Sigmoid colon (tissue), 7 donors: ENCODE data around the gene PIMREG. TPM values are rescaled to one million over a fixed set of nuclear protein-coding genes. Genes with fewer than 3 reads are reported as not detected.

ENCODE experiments used
- DNase-seq: peaks from one replicate; pipeline ENCODE4 v3.0.0-alpha.2; 2019
- H3K27ac ChIP-seq, 4 donors: fragments of 200-600 bp; sonication (generic); one replicate each; pipeline ENCODE4 v1.5.1; 2016 to 2019; ENCODE audit warnings: mild to moderate bottlenecking in 1 of 4
- H3K27me3 ChIP-seq, 3 donors: fragments of 200-600 bp; sonication (generic); one replicate each; pipeline ENCODE4 v1.5.1; 2019; ENCODE audit warnings: mild to moderate bottlenecking in 1 of 3
- H3K36me3 ChIP-seq, 4 donors: fragments of 200-600 bp; sonication (generic); one replicate each; pipeline ENCODE4 v1.5.1; 2016 to 2019
- H3K4me1 ChIP-seq, 4 donors: fragments of 200-600 bp; sonication (generic); one replicate each; pipeline ENCODE4 v1.5.1; 2017 to 2019
- H3K4me3 ChIP-seq, 4 donors: fragments of 200-600 bp; sonication (generic); one replicate each; pipeline ENCODE4 v1.5.1; 2017 to 2019; ENCODE audit warnings: mild to moderate bottlenecking in 2 of 4, moderate library complexity in 1 of 4
- H3K9me3 ChIP-seq, 4 donors: fragments of 200-600 bp in 3 of 4; sonication (generic) in 3 of 4; one replicate each; pipeline versions ENCODE4 v1.5.1 to v1.6.1; 2013 to 2019
- EP300 ChIP-seq, 4 donors: sonication (generic); formaldehyde crosslinking; IDR thresholded peaks; one replicate each; pipeline ENCODE4 v1.6.1; 2017; ENCODE audit warnings: antibody characterized with exemption in 4 of 4
- POLR2A ChIP-seq, 2 donors: fragments of 450-650 bp; IDR thresholded peaks; one replicate each; pipeline ENCODE4 v1.6.1; 2016; ENCODE audit warnings: antibody characterized with exemption in 2 of 2, mild to moderate bottlenecking in 2 of 2, moderate library complexity in 2 of 2
- POLR2AphosphoS5 ChIP-seq, 4 donors: sonication (generic); formaldehyde crosslinking; IDR thresholded peaks; one replicate each; pipeline ENCODE4 v1.6.1; 2017; ENCODE audit warnings: antibody characterized with exemption in 4 of 4
- WGBS, 2 donors: extraction: QIAGEN DNeasy Blood & Tissue Kit; methylation state at CpG; one replicate each; pipeline ENCODE4 v1.1.7; 2013; 5-methylcytosine and 5-hydroxymethylcytosine counted together
- intact Hi-C: fragments of 100-400 bp; cut with DNase I; formaldehyde crosslinking; loops from one replicate; pipeline ENCODE4 v1.15.1; 2023
- polyA plus RNA-seq, 3 donors: library from polyadenylated mRNA; stranded (reverse); fragments of 200-250 nt; gene quantifications; one replicate each; pipeline ENCODE4 v1.2.3, GENCODE V29; 2013
- total RNA-seq, 4 donors: library from RNA; depleted of rRNA; stranded (reverse); fragments of >200 nt; gene quantifications; one replicate each; pipeline ENCODE4 v1.1.0, GENCODE V29; 2016
- TF ChIP-seq, protein P1 (sequence below), 4 experiments: fragments of 450-650 bp in 3 of 4; fragments of 200-600 bp in 1 of 4; IDR thresholded peaks; one replicate each; pipeline ENCODE4 v1.5.1; 2016 to 2019; ENCODE audit warnings: antibody characterized with exemption in 4 of 4, mild to moderate bottlenecking in 3 of 4, moderate library complexity in 2 of 4
- donor health status: healthy with polysubstance abuse.
- donor health status: Bipolar disorder and iron deficiency.
- donor health status: healthy.

The PIMREG gene
- total and polyA plus RNA-seq, 7 donors = 2.5 to 7.8 TPM; not detected in 5

DNA sequence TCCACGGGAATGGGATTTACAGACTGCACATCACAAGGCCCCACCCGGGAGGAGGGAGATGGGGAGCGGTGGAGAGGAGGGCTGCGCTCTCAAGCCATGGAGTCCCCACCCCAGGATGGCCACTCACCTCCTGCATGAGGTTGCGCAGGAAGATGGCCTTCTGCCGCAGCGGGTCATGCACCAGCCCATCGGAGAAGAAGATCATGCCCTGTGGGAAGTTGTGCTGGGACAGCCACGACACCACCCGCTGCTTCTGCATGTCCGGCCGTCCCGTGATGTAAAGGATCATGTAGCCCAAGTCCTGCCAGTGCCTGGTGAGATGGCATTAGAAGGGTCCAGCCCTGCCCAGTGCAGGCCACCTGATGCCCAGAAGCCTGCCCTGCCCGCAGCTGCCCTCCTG, 17.0 kb downstream of the PIMREG start:
- H3K4me3 ChIP-seq = no peak overlapping the region
- no peaks in the 10 kb centered on the region for H3K27me3 ChIP-seq
- no peaks in the 10 kb centered on the region for H3K9me3 ChIP-seq
- H3K4me1 ChIP-seq = peaks cover 0 to 7% (median 0%) of the 10 kb centered on the region in 4 donors
- 95 to 97% methylated on average over 14 of the region's 14 CpGs for WGBS, 2 donors
- no peak for DNase-seq
- peaks cover 0 to 16% (median 5%) of the 10 kb centered on the region in 4 donors for H3K36me3 ChIP-seq
- TF ChIP-seq, protein P1, sequence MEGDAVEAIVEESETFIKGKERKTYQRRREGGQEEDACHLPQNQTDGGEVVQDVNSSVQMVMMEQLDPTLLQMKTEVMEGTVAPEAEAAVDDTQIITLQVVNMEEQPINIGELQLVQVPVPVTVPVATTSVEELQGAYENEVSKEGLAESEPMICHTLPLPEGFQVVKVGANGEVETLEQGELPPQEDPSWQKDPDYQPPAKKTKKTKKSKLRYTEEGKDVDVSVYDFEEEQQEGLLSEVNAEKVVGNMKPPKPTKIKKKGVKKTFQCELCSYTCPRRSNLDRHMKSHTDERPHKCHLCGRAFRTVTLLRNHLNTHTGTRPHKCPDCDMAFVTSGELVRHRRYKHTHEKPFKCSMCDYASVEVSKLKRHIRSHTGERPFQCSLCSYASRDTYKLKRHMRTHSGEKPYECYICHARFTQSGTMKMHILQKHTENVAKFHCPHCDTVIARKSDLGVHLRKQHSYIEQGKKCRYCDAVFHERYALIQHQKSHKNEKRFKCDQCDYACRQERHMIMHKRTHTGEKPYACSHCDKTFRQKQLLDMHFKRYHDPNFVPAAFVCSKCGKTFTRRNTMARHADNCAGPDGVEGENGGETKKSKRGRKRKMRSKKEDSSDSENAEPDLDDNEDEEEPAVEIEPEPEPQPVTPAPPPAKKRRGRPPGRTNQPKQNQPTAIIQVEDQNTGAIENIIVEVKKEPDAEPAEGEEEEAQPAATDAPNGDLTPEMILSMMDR (IDR thresholded peaks at IDR 0.05) = no peak
- TF ChIP-seq EP300 (IDR thresholded peaks at IDR 0.05) = no peak
- no peak for TF ChIP-seq POLR2AphosphoS5 (IDR thresholded peaks at IDR 0.05)
- no peak for TF ChIP-seq POLR2A (IDR thresholded peaks at IDR 0.05)
- intact Hi-C loops = no loop called here
- no peak overlapping the region for H3K27ac ChIP-seq

DNA sequence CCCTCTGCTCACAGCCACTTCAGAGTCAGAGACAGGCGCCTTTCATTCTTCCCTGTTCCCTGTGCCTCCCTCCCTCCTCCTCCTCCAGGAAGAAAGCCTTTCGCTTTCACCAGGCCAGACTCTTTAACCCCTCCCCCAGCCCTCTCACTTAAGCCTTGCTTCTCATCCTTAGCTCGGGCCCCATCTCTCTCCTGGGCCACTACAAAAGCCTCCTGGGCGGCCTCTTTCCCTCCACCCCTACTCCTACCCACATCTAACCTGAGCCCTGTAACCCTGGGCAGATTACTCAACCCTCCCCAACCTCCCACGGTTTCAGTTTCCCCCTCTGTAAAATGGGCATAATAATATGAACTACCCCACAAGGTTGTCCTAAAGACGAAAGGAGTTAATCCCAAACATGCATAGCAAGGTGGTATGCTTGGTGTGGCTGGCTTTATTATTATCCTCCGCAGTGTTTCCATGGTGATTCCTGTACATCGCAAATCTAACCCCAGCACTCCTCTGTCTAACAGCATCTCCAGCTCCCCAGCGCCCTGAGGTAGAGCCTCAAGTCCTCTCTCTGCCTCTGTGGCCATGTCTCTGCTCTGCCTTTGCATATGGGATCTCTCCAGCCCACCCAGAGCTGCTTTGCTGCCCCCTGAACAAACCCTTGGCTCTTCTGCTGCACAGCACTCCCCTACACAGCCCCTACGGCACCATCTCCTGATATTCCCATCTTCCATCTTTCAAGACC, 17.7 kb downstream of the PIMREG start:
- H3K27ac ChIP-seq = no peak overlapping the region
- no peaks in the 10 kb centered on the region for H3K27me3 ChIP-seq
- TF ChIP-seq POLR2AphosphoS5 (IDR thresholded peaks at IDR 0.05) = no peak
- no peak for TF ChIP-seq EP300 (IDR thresholded peaks at IDR 0.05)
- no peak for TF ChIP-seq POLR2A (IDR thresholded peaks at IDR 0.05)
- TF ChIP-seq, protein P1 (IDR thresholded peaks at IDR 0.05) = no peak
- H3K4me1 ChIP-seq = peaks cover 0 to 4% (median 0%) of the 10 kb centered on the region in 4 donors
- WGBS, 2 donors = 79 to 81% methylated on average over 10 of the region's 10 CpGs
- intact Hi-C loops = no loop called here
- H3K4me3 ChIP-seq = no peak overlapping the region
- DNase-seq = no peak
- no peaks in the 10 kb centered on the region for H3K9me3 ChIP-seq
- peaks cover 0 to 16% (median 5%) of the 10 kb centered on the region in 4 donors for H3K36me3 ChIP-seq

DNA sequence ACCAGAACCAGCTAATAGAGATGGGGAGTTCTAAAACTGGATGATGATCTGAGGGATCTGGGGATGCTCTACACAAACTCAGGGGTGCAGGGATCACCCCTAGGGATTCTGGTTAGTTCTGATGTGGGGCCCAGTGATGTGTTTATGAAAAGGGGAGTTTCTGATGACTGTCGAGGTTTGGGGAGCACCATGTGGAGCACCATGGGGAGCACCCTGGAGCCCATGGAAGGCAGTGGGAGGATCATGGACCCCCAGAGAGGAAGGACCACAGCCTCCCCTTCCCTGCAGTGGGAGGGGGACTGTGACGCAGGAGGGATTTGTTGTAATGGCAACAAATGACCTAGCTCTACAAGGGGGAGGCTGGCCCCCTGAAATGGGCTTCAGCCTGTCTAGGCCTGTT, 18.4 kb downstream of the PIMREG start:
- no peak overlapping the region for H3K4me3 ChIP-seq
- intact Hi-C loops = no loop called here
- no peak overlapping the region for H3K27ac ChIP-seq
- peaks cover 0 to 16% (median 5%) of the 10 kb centered on the region in 4 donors for H3K36me3 ChIP-seq
- no peaks in the 10 kb centered on the region for H3K9me3 ChIP-seq
- no peaks in the 10 kb centered on the region for H3K4me1 ChIP-seq
- no peak for TF ChIP-seq EP300 (IDR thresholded peaks at IDR 0.05)
- no peak for TF ChIP-seq POLR2A (IDR thresholded peaks at IDR 0.05)
- TF ChIP-seq, protein P1 (IDR thresholded peaks at IDR 0.05) = no peak
- TF ChIP-seq POLR2AphosphoS5 (IDR thresholded peaks at IDR 0.05) = no peak
- 88 to 95% methylated on average over 2 of the region's 2 CpGs for WGBS, 2 donors
- H3K27me3 ChIP-seq = no peaks in the 10 kb centered on the region
- no peak for DNase-seq

DNA sequence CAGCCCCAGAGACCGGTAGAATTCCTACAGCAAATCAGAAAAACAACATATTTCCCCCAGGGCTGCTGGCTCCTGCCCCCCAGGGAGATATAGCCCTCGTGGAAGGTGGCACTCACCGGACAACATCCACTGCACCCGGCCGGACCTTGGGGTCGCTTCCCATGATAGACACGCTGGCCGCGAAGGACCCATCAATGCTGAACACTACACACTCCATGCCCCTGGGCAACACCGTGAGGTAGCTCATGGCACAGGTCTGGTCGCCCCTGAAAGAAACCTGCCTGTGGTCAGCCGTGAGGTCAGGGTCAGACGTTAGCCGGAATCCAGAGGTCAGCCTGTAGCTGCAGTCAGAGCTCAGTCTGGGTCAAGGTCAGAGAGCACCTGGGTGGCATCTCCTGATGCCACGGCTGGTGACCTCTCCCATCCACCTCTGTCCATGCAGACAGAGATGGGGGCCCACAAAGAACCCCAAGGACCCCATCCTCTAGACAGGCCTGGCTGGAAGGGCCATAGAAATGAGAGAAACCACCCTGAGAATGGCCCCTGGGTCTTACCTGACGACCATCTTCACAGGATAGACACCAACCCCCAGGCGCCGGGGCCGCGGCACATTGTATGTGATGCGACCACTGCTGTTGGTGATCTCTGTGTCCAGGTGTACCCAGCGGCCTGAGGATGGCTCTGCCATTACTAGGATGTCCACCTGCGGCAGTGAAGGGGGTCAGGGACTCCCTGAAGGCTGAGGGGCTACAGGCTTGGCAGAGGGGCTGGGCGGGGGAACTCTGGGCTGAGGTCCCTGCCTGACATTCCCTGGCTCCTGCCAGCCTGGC, 19.6 kb downstream of the PIMREG start:
- intact Hi-C loops = no loop called here
- DNase-seq = no peak
- no peak overlapping the region for H3K4me3 ChIP-seq
- WGBS, 2 donors = 94% methylated on average over 24 of the region's 24 CpGs
- TF ChIP-seq, protein P1 (IDR thresholded peaks at IDR 0.05) = no peak
- TF ChIP-seq POLR2AphosphoS5 (IDR thresholded peaks at IDR 0.05) (no peak), EP300 (IDR thresholded peaks at IDR 0.05) (no peak), POLR2A (IDR thresholded peaks at IDR 0.05) (no peak)
- H3K27me3 ChIP-seq = no peaks in the 10 kb centered on the region
- H3K36me3 ChIP-seq = peaks cover 0 to 16% (median 5%) of the 10 kb centered on the region in 4 donors
- no peak overlapping the region for H3K27ac ChIP-seq
- H3K4me1 ChIP-seq = no peaks in the 10 kb centered on the region
- no peaks in the 10 kb centered on the region for H3K9me3 ChIP-seq
